OCI-M2 (cell line): ENCODE measurements around the gene RNF6.

Experiments used
- DNase-seq: peaks from one replicate; lab custom pipeline; 2025; ENCODE audit not compliant: unreplicated experiment; lab: John Stamatoyannopoulos, UW

Gene RNF6

GRCh38 chr13:26227166-26227971 is 5.3 kb upstream of the RNF6 start:
- DNase-seq, result no peak

DNA sequence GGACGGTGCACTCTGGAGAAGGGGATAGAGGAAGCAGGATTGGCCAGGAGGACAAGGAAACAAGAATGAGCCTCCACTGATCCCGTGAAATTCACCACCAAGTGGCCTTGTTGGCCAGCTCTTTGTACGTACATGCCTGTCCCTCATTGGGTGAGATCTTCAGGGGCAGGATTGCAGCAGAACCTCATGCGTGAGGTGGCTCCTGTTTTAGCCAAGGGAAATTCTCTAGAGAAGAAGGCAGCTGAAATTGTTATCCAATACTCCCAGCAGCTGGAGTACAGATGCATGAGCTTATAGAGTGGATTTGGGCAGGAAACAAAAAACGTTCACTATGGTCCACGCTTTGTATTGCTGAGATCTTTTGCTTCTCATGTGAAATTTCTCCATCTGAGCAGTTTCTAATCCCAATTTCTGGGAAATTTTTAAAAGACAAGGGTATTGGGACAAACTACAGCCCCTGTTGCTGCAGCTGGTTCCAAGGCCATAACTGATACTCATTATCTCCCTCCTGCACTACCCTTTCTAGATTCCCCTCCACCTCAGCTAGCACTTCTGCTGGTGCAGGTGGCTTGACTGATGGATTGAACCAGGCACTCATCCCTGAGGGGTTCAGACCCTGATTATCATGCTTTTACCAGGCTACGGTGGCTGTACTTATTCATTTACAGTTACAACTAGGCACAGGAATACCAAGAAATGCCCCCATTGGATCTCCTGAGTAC is 3.9 kb upstream of the RNF6 start:
- no peak for DNase-seq

GRCh38 chr13:26222520-26223046 is 469 bp upstream of the RNF6 start:
- DNase-seq, result no peak

DNA sequence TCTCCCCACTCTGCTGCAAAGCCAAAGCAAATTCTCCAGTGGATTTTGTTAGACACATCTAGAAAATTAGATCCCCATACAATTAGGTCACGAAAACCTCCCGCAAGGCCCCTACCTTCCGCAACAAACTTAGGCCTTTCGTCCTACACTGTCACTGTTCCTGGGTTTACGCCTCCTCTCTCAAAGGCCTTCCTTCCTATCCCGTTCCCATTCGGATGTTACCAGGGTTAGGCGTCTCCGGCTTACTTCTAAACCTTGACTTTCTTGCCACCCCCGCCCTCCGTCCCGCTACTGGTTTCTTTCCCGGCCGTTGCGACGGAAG is 754 bp downstream of the RNF6 start:
- DNase-seq, result no peak

DNA sequence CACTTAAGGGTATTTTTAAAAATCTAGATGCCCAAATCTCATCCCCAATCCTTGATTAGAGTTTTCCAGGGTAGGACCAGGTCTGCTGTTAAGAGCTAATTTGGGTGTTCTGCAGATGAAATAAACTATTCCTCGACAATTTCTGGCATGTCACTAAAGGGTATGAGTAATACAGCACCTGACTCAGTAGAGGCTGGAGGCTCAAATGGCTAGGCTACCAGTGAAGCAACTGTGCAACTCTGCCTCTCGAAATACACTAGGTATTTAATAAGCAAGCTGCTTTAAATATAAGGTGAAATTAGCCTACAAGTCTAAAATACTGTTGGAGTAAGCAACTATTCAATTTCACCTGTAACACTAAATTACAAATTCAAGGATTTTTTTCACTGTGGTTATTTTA is 1.5 kb downstream of the RNF6 start:
- DNase-seq, result no peak

- DNase-seq, result no peak
These were observed 2.4 kb downstream of the RNF6 start for GRCh38 chr13:26219726-26220125.

GRCh38 chr13:26216042-26216441 is 6.1 kb downstream of the RNF6 start:
- no peak for DNase-seq

DNA sequence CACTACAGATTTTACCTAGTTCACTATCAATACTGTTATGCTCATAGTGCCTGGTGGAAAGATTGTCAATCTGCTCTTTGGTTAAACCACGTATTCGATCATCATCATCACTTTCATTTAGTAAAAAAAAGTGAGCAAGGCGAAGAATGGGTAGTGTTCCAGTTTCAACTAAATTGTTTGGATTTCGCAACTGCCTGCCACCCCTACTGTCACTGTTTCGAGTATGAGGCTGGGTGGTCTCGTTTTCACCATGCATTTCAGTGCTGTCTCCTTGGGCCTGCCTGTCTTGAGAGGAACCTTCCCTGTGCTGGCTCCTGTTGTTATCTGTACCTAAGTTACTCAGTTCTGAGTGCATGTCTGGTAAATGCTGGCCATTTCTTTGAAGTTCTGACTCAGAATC is 8.1 kb downstream of the RNF6 start:
- no peak for DNase-seq

DNA sequence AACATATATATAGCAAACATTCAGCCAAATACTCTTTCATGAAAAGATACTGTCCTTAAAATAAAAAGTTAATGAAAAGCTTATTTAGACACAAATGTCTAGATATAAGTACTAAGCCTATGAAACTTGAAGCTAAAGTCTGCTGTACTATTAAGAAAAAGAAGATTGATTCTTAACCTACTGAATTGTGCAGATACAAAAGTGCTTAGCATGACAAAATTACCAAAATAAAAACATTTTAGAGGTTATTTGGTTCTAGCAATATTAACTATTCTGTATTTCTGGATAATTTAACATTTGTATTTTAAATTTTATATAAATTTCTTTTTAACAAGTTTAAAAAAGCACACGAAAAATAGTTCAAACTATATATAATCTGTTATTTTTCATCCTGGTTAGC is 8.8 kb downstream of the RNF6 start:
- DNase-seq, result no peak

GRCh38 chr13:26208287-26208686 is 13.8 kb downstream of the RNF6 start:
- DNase-seq, result no peak

- no peak for DNase-seq
These were observed 19.6 kb downstream of the RNF6 start for GRCh38 chr13:26202365-26202972.

DNA sequence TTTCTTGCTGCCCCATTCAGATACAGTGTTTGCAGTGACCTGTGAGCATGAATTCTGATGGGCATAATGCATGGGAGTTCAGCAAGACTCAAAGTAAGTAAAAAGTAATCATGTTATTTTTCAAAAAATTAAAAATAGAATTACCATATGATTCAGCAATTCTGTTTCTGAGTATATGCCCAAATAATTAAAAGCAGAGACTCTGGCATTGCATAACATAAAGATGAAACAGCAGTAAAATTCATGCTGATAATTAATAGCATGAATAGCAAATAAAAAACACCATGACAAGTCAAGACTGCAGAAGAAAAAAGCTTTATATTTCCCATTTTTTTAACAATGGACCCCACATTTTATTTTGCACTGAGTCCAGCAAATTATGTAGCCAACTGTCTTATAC is 21.3 kb downstream of the RNF6 start:
- no peak for DNase-seq

DNA sequence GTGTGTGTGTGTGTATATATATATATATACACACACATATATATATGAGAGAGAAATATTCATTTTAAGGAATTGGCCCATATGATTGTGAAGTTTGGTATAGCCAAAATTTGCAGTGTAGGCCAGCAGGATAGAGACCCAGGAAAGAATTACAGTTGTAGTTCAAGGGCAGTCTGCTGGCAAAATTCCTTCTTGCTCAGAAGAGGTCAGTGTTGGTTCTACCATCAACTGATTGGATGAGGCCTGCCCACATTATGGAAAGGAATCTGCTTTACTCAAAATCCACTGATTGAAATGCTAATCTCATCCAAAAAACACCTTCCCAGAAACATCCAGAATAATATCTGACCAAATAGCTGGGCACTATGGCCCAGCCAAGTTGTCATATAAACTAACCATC is 24.0 kb downstream of the RNF6 start:
- DNase-seq, result no peak

DNA sequence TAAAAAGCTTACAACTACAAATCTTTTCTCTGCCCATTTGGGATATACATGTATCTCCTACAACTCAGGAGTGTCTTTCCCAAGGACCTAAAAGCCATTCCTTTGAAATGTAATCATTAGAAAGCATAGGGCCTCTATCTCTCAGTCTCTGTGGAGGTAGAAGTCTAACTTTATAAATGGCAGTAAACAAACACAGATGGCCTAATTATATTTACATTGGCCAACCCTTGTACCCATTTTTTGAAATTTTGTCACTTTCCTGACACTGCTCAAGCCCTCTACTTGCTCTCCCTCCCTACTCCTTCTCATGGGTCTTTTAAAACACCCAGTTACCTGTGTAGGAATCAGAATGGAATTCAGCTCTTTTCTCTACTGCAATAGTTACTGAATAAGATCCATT is 24.8 kb downstream of the RNF6 start:
- DNase-seq, result no peak

- DNase-seq, result no peak
These were observed 35.1 kb downstream of the RNF6 start for GRCh38 chr13:26186995-26187394.

- peak; percentile 66 for DNase-seq
These were observed 35.8 kb downstream of the RNF6 start for GRCh38 chr13:26186118-26186870.

DNA sequence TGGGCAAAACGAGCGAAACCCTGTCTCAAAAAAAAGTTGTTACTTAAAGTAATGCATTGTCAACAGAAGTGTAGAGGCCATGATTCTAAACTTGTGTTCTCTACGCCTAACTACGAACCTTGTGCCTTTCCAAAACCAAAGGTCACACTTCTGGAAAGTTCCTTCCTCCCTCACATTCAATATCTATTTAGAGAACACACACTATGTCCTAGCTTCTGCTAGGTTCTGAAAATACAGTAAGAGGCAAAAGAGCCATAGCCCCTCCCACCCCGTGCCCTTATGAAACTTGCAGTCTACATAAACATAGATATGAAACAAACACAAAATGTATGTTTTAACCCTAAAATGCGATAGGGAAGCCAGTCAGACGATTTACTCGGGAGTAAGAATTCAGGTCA is 36.4 kb downstream of the RNF6 start:
- no peak for DNase-seq

- DNase-seq, result peak; percentile 14
These were observed 37.3 kb downstream of the RNF6 start for GRCh38 chr13:26184791-26185250.

GRCh38 chr13:26183416-26183815 is 38.7 kb downstream of the RNF6 start:
- DNase-seq, result no peak

- no peak for DNase-seq
These were observed 42.8 kb downstream of the RNF6 start for GRCh38 chr13:26179344-26179743.

DNA sequence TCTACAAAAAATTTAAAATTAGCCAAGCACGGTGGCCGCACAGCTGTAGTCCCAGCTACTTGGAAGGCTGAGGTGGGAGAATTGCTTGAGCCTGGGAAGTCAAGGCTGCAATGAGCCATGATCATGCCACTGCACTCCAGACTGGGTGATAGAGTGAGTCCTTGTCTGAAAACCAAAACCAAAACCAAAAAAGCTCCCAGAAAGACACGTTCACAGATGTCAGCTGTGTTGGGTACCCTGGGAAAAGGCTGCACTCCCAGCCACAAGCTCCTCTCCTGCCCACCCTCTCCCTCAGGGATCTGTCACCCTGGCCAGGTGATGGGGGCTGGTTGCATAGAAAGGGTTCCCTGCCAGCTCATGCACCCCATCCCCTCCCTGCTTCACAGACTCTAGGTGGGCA is 53.3 kb downstream of the RNF6 start:
- no peak for DNase-seq
